Measurements from ENCODE around the gene RPL35. TPM values are rescaled to one million over a fixed set of nuclear protein-coding genes. Genes with fewer than 3 reads are reported as not detected.

The RPL35 gene
- total and polyA plus RNA-seq, 12 donors: 598 to 3,743 (median 714) TPM

GRCh38 chr9:124813041-124813440 is 48.7 kb downstream of the RPL35 start:
- H3K9me3 ChIP-seq: no peaks in the 10 kb centered on the region
- 91% methylated on average over 7 of the region's 7 CpGs for WGBS, 2 donors
- ATAC-seq: no peak
- intact Hi-C loops (cut with DNase I): no loop called here
- H3K27me3 ChIP-seq: no peaks in the 10 kb centered on the region
- no peak overlapping the region for H3K4me3 ChIP-seq
- DNase-seq: no peak
- H3K27ac ChIP-seq: peak overlapping the region in 1 of 10 donors; percentile 26
- no peak for TF ChIP-seq CTCF (IDR thresholded peaks at IDR 0.05)
- H3K36me3 ChIP-seq: peaks cover 0 to 13% (median 0%) of the 10 kb centered on the region in 9 donors
- H3K4me1 ChIP-seq: peaks cover 0 to 23% (median 4%) of the 10 kb centered on the region in 9 donors

- H3K4me3 ChIP-seq: no peak overlapping the region
- intact Hi-C loops (cut with DNase I): no loop called here
- ATAC-seq (peak in 7 of 8 donors; percentile 15 to 84 (median 51)), DNase-seq (no peak)
- peaks cover 0 to 19% (median 0%) of the 10 kb centered on the region in 9 donors for H3K36me3 ChIP-seq
- WGBS, 2 donors: 71 to 75% methylated on average over 6 of the region's 6 CpGs
- no peak for TF ChIP-seq CTCF (IDR thresholded peaks at IDR 0.05)
- no peaks in the 10 kb centered on the region for H3K27me3 ChIP-seq
- H3K4me1 ChIP-seq: peaks cover 0 to 23% (median 4%) of the 10 kb centered on the region in 9 donors
- H3K9me3 ChIP-seq: no peaks in the 10 kb centered on the region
- peak overlapping the region in 2 of 10 donors; percentile 14 to 26 for H3K27ac ChIP-seq
Observed at GRCh38 chr9:124812441-124812876, 49.3 kb downstream of the RPL35 start.

GRCh38 chr9:124810663-124811355 is 50.9 kb downstream of the RPL35 start:
- Histone ChIP-seq H3K36me3 (peaks cover 0 to 20% (median 0%) of the 10 kb centered on the region in 9 donors), H3K4me3 (no peak overlapping the region), H3K27me3 (no peaks in the 10 kb centered on the region), H3K9me3 (no peaks in the 10 kb centered on the region), H3K27ac (peak overlapping the region in 8 of 10 donors; percentile 11 to 53 (median 34)), H3K4me1 (peaks cover 0 to 23% (median 4%) of the 10 kb centered on the region in 9 donors)
- DNase-seq (no peak), ATAC-seq (peak in 6 of 8 donors; percentile 31 to 56 (median 44))
- intact Hi-C loops (cut with DNase I): no loop called here
- TF ChIP-seq CTCF (IDR thresholded peaks at IDR 0.05): no peak
- 62 to 66% methylated on average over 12 of the region's 12 CpGs for WGBS, 2 donors

- intact Hi-C loops (cut with DNase I): no loop called here
- TF ChIP-seq CTCF (IDR thresholded peaks at IDR 0.05): no peak
- no peak for ATAC-seq
- Histone ChIP-seq H3K9me3 (no peaks in the 10 kb centered on the region), H3K27ac (no peak overlapping the region), H3K27me3 (no peaks in the 10 kb centered on the region), H3K4me3 (no peak overlapping the region), H3K36me3 (peaks cover 0 to 26% (median 0%) of the 10 kb centered on the region in 9 donors), H3K4me1 (peaks cover 0 to 23% (median 4%) of the 10 kb centered on the region in 9 donors)
- no peak for DNase-seq
- WGBS, 2 donors: 96% methylated on average over 60 of the region's 60 CpGs
Observed at GRCh38 chr9:124809741-124810500, 51.8 kb downstream of the RPL35 start.

Data from heart right ventricle (tissue), 16 donors.